GM12891 (cell line): Measurements from ENCODE around the gene TUBB2A.

Source experiments
- POLR2AphosphoS5 ChIP-seq: IDR thresholded peaks from 2 replicates; pipeline ENCODE4 v1.6.1; 2011; ENCODE audit warnings: low read depth, low read length, control low read depth
- TAF1 ChIP-seq: IDR thresholded peaks from 2 replicates; pipeline ENCODE4 v1.6.1; 2011; ENCODE audit warnings: low read depth, low read length, control low read depth

GRCh38 chr6:3181105-3181504 is 23.8 kb upstream of the TUBB2A start:
- TF ChIP-seq POLR2AphosphoS5 (no peak), TAF1 (no peak)
